Transverse colon (tissue), 3 donors: Measurements from ENCODE around the gene CXCL17.

Experiments
- POLR2A ChIP-seq: fragments of 450-650 bp; IDR thresholded peaks from one replicate; pipeline ENCODE4 v1.6.1; 2016; ENCODE audit warnings: antibody characterized with exemption, mild to moderate bottlenecking, moderate library complexity
- TF ChIP-seq, protein P1 (sequence below), 5 experiments: fragments of 200-600 bp in 3 of 5; fragments of 450-650 bp in 2 of 5; sonication (generic) in 3 of 5; IDR thresholded peaks; 1 replicate in 2 of 5; 2 replicates in 3 of 5; pipeline ENCODE4 v1.5.1; 2016 to 2017; ENCODE audit warnings: antibody characterized with exemption in 5 of 5, inconsistent platforms in 3 of 5, mild to moderate bottlenecking in 2 of 5, moderate library complexity in 1 of 5

GRCh38 chr19:42461700-42462324, 19.1 kb upstream of the CXCL17 start:
- no peak for TF ChIP-seq POLR2A
- TF ChIP-seq, protein P1, sequence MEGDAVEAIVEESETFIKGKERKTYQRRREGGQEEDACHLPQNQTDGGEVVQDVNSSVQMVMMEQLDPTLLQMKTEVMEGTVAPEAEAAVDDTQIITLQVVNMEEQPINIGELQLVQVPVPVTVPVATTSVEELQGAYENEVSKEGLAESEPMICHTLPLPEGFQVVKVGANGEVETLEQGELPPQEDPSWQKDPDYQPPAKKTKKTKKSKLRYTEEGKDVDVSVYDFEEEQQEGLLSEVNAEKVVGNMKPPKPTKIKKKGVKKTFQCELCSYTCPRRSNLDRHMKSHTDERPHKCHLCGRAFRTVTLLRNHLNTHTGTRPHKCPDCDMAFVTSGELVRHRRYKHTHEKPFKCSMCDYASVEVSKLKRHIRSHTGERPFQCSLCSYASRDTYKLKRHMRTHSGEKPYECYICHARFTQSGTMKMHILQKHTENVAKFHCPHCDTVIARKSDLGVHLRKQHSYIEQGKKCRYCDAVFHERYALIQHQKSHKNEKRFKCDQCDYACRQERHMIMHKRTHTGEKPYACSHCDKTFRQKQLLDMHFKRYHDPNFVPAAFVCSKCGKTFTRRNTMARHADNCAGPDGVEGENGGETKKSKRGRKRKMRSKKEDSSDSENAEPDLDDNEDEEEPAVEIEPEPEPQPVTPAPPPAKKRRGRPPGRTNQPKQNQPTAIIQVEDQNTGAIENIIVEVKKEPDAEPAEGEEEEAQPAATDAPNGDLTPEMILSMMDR (IDR thresholded peaks at IDR 0.05): no peak
